ENCODE data around the gene ETNPPL. TPM values are rescaled to one million over a fixed set of nuclear protein-coding genes. Genes with fewer than 3 reads are reported as not detected.

ETNPPL gene
- total and polyA plus RNA-seq, 2 of the 13 experiments (the other 11 are each of a cell fraction or from before 2014, with no cell fraction given): 1.4 to 6.0 TPM

- no peak for TF ChIP-seq ZBTB39 (CRISPR knock-in tag; IDR thresholded peaks at IDR 0.05)
- TF ChIP-seq, protein P1, sequence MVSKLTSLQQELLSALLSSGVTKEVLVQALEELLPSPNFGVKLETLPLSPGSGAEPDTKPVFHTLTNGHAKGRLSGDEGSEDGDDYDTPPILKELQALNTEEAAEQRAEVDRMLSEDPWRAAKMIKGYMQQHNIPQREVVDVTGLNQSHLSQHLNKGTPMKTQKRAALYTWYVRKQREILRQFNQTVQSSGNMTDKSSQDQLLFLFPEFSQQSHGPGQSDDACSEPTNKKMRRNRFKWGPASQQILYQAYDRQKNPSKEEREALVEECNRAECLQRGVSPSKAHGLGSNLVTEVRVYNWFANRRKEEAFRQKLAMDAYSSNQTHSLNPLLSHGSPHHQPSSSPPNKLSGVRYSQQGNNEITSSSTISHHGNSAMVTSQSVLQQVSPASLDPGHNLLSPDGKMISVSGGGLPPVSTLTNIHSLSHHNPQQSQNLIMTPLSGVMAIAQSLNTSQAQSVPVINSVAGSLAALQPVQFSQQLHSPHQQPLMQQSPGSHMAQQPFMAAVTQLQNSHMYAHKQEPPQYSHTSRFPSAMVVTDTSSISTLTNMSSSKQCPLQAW (CRISPR knock-in tag; IDR thresholded peaks at IDR 0.05): no peak
- TF ChIP-seq, protein P2, sequence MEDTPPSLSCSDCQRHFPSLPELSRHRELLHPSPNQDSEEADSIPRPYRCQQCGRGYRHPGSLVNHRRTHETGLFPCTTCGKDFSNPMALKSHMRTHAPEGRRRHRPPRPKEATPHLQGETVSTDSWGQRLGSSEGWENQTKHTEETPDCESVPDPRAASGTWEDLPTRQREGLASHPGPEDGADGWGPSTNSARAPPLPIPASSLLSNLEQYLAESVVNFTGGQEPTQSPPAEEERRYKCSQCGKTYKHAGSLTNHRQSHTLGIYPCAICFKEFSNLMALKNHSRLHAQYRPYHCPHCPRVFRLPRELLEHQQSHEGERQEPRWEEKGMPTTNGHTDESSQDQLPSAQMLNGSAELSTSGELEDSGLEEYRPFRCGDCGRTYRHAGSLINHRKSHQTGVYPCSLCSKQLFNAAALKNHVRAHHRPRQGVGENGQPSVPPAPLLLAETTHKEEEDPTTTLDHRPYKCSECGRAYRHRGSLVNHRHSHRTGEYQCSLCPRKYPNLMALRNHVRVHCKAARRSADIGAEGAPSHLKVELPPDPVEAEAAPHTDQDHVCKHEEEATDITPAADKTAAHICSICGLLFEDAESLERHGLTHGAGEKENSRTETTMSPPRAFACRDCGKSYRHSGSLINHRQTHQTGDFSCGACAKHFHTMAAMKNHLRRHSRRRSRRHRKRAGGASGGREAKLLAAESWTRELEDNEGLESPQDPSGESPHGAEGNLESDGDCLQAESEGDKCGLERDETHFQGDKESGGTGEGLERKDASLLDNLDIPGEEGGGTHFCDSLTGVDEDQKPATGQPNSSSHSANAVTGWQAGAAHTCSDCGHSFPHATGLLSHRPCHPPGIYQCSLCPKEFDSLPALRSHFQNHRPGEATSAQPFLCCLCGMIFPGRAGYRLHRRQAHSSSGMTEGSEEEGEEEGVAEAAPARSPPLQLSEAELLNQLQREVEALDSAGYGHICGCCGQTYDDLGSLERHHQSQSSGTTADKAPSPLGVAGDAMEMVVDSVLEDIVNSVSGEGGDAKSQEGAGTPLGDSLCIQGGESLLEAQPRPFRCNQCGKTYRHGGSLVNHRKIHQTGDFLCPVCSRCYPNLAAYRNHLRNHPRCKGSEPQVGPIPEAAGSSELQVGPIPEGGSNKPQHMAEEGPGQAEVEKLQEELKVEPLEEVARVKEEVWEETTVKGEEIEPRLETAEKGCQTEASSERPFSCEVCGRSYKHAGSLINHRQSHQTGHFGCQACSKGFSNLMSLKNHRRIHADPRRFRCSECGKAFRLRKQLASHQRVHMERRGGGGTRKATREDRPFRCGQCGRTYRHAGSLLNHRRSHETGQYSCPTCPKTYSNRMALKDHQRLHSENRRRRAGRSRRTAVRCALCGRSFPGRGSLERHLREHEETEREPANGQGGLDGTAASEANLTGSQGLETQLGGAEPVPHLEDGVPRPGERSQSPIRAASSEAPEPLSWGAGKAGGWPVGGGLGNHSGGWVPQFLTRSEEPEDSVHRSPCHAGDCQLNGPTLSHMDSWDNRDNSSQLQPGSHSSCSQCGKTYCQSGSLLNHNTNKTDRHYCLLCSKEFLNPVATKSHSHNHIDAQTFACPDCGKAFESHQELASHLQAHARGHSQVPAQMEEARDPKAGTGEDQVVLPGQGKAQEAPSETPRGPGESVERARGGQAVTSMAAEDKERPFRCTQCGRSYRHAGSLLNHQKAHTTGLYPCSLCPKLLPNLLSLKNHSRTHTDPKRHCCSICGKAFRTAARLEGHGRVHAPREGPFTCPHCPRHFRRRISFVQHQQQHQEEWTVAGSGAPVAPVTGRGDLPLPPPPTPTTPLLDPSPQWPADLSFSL (CRISPR knock-in tag; IDR thresholded peaks at IDR 0.05): no peak
- TF ChIP-seq HDAC2 (CRISPR knock-in tag; IDR thresholded peaks at IDR 0.05): no peak
- no peak for TF ChIP-seq HBP1 (CRISPR knock-in tag; IDR thresholded peaks at IDR 0.05; ENCODE audit: low read depth)
- TF ChIP-seq RORA (CRISPR knock-in tag; IDR thresholded peaks at IDR 0.05): no peak
Observed at GRCh38 chr4:108777388-108777787, 14.5 kb upstream of the ETNPPL start (continued).

Measured in HepG2 (cell line).